Large intestine (tissue), 3 donors: ENCODE data around the gene EDEM2. TPM values are rescaled to one million over a fixed set of nuclear protein-coding genes. Genes with fewer than 3 reads are reported as not detected.
"Not testable (repeated sequence)": the region's sequence is repeated elsewhere in the genome, so short reads cannot be mapped to it uniquely, and the experiment has no call there.

Experiments used
- DNase-seq, 2 donors: peaks; one replicate each; pipeline versions ENCODE4 v3.0.0 to v3.0.0-alpha.2; 2013
- H3K27ac ChIP-seq: one replicate; pipeline ENCODE4 v1.5.1; 2013; ENCODE audit warnings: low read length
- H3K27me3 ChIP-seq: 2 replicates; pipeline ENCODE4 v1.6.1; 2013; ENCODE audit warnings: low read length; ENCODE audit not compliant: control insufficient read depth, insufficient read depth
- H3K36me3 ChIP-seq: 2 replicates; pipeline ENCODE4 v1.6.1; 2013; ENCODE audit warnings: low read length; ENCODE audit not compliant: control insufficient read depth, insufficient read depth
- H3K4me1 ChIP-seq: one replicate; pipeline ENCODE4 v1.6.1; 2013; ENCODE audit warnings: low read length; ENCODE audit not compliant: control insufficient read depth, insufficient read depth
- H3K4me3 ChIP-seq: one replicate; pipeline ENCODE4 v1.5.1; 2013; ENCODE audit warnings: low read length
- H3K9me3 ChIP-seq: one replicate; pipeline ENCODE4 v1.6.1; 2013; ENCODE audit warnings: mild to moderate bottlenecking, low read depth, low read length, moderate library complexity; ENCODE audit not compliant: control insufficient read depth
- WGBS: methylation state at CpG from one replicate; pipeline ENCODE4 v1.1.5; 2013; ENCODE audit warnings: low lambda C conversion rate; ENCODE audit not compliant: insufficient coverage; 5-methylcytosine and 5-hydroxymethylcytosine counted together
- polyA plus RNA-seq: library from polyadenylated mRNA; unstranded; fragments of 120-200 nt; gene quantifications from one replicate; pipeline ENCODE4 v1.2.1, GENCODE V29; 2013

Gene EDEM2
- polyA plus RNA-seq, 1 donor = 18.6 TPM

- DNase-seq = no peak
- Histone ChIP-seq H3K4me1 (peaks cover 9% of the 10 kb centered on the region), H3K36me3 (no peaks in the 10 kb centered on the region), H3K27me3 (no peaks in the 10 kb centered on the region), H3K9me3 (peaks cover 3% of the 10 kb centered on the region), H3K4me3 (no peak overlapping the region), H3K27ac (no peak overlapping the region)
- 100% methylated on average over 1 of the region's 6 CpGs for WGBS
Measured at GRCh38 chr20:35150846-35151579, 3.9 kb upstream of the EDEM2 start.

DNA sequence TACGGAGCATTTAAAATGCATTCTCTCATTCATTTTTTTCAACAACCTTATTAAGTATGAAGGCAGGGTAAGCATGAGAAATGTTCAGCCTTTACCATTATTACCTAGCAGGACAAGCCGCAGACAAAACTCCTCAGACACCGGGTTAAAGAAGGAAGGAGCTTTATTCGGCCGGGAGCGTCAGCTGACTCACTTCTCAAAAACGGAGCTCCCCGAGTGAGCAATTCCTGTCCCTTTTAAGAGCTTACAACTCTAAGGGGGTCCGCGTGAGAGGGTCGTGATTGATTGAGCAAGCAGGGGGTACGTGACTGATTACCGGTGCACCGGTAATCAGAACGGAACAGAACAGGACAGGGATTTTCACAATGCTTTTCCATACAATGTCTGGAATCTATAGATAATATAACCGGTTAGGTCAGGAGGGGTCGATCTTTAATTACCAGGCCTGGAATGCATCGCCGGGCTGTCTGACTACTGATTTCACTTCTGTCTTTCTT is 487 bp upstream of the EDEM2 start:
- H3K27me3 ChIP-seq, H3K4me1 ChIP-seq, H3K9me3 ChIP-seq, H3K36me3 ChIP-seq: not testable (repeated sequence)
- WGBS = 0% methylated on average over 1 of the region's 19 CpGs
- H3K27ac ChIP-seq = peak overlapping the region; percentile 84
- peak in 1 of 2 donors; percentile 24 for DNase-seq
- H3K4me3 ChIP-seq = peak overlapping the region; percentile 88

- Histone ChIP-seq H3K4me3 (peak overlapping the region; percentile 88), H3K36me3 (peaks cover 19% of the 10 kb centered on the region), H3K4me1 (peaks cover 9% of the 10 kb centered on the region), H3K9me3 (no peaks in the 10 kb centered on the region), H3K27ac (peak overlapping the region; percentile 84), H3K27me3 (no peaks in the 10 kb centered on the region)
- no CpG with 5 or more reads among the region's 23 CpGs for WGBS
- no peak for DNase-seq
Measured at GRCh38 chr20:35146299-35146919, 727 bp downstream of the EDEM2 start.

DNA sequence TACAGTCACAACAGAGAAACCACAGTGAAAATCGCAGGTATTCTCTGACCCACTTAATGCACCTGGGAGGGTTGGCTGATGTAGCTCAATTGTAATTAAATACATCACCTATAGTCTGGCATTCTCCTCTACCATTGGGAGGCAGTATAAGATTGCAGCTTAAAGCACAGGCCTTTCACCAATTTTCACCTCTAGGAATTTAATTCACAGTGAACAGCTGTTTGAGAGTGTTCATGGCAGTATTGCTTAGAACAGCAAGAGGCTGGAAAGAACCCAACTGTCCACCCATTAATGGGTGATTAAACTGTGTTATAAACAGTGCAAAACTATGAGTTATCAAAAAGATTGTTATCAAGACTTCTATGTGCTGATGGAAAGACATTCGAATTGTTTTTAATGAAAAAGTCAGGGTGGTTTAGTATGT is 2.0 kb downstream of the EDEM2 start:
- Histone ChIP-seq H3K36me3 (peaks cover 23% of the 10 kb centered on the region), H3K9me3 (no peaks in the 10 kb centered on the region), H3K27ac (no peak overlapping the region), H3K4me1 (peaks cover 9% of the 10 kb centered on the region), H3K27me3 (no peaks in the 10 kb centered on the region), H3K4me3 (no peak overlapping the region)
- peak in 1 of 2 donors; percentile 48 for DNase-seq
- WGBS = 80% methylated on average over 1 of the region's 2 CpGs

GRCh38 chr20:35144694-35145093 is 2.4 kb downstream of the EDEM2 start:
- Histone ChIP-seq H3K4me3 (no peak overlapping the region), H3K9me3 (no peaks in the 10 kb centered on the region), H3K36me3 (peaks cover 25% of the 10 kb centered on the region), H3K27me3 (no peaks in the 10 kb centered on the region), H3K27ac (no peak overlapping the region), H3K4me1 (peaks cover 9% of the 10 kb centered on the region)
- 94% methylated on average over 6 of the region's 7 CpGs for WGBS
- DNase-seq = no peak

DNA sequence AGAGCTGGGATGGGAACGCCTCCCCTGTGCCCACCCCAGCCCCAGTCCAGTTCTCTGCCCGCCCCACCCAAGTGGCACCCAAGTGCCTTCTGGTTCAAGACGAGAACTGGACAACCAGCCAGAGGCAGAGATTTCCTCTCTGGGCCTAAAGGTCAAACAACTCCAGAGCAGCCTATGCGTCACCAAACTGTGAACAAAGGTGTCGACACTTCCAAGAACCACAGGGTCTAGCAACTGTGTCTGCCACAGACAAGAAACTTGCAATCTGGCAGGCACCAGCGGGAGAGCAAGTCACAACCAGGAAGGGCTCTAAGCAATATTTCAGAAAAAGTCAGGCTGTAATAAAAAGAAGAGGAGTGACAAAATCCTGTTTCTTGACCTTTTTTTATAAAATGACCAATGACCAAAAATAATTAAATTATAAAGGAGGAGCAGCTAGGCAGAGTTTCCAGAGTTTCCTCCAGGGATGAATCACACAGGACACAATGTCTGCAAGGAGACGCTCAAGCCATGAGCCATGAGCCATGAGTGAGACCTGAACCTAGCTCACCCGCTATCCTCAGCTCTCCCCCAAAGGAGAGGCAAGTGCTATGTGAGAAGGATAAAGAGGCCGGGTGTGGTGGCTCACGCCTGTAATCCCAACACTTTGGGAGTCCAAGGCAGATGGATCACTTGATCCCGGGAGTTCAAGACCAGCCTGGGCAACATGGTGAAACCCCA is 11.1 kb downstream of the EDEM2 start:
- no peak for DNase-seq
- Histone ChIP-seq H3K36me3 (peaks cover 64% of the 10 kb centered on the region), H3K4me1 (no peaks in the 10 kb centered on the region), H3K4me3 (no peak overlapping the region), H3K9me3 (no peaks in the 10 kb centered on the region), H3K27me3 (no peaks in the 10 kb centered on the region), H3K27ac (no peak overlapping the region)
- no CpG with 5 or more reads among the region's 11 CpGs for WGBS

DNA sequence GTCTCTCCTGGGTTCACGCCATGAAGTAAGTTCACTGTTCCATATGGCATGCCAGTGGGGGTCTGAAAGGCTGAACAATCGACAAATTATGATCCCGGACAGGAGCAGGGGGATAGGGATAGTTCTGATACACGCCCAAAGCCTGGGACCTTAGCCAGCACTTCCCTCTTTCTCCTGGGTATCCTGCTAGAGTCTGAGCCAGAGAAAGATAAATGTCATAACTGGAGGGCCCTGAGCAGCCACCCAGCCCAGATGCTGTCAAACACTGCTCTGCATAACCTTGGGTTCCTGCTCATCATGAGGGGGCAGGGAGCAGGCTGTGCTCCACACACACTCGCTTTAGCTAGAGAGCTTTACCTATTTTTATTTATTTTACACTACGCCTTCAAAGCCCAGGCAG is 12.3 kb downstream of the EDEM2 start:
- H3K27ac ChIP-seq = no peak overlapping the region
- no peaks in the 10 kb centered on the region for H3K9me3 ChIP-seq
- no peaks in the 10 kb centered on the region for H3K4me1 ChIP-seq
- no peak overlapping the region for H3K4me3 ChIP-seq
- no peaks in the 10 kb centered on the region for H3K27me3 ChIP-seq
- no CpG with 5 or more reads among the region's 6 CpGs for WGBS
- H3K36me3 ChIP-seq = peaks cover 67% of the 10 kb centered on the region
- DNase-seq = no peak

GRCh38 chr20:35134472-35134871 is 12.7 kb downstream of the EDEM2 start:
- Histone ChIP-seq H3K27me3 (no peaks in the 10 kb centered on the region), H3K9me3 (no peaks in the 10 kb centered on the region), H3K4me1 (no peaks in the 10 kb centered on the region), H3K4me3 (no peak overlapping the region), H3K27ac (no peak overlapping the region), H3K36me3 (peaks cover 68% of the 10 kb centered on the region)
- no CpG with 5 or more reads among the region's 9 CpGs for WGBS
- no peak for DNase-seq

GRCh38 chr20:35133735-35134134 is 13.4 kb downstream of the EDEM2 start:
- DNase-seq = no peak
- no peak overlapping the region for H3K4me3 ChIP-seq
- peaks cover 66% of the 10 kb centered on the region for H3K36me3 ChIP-seq
- no peak overlapping the region for H3K27ac ChIP-seq
- no peaks in the 10 kb centered on the region for H3K9me3 ChIP-seq
- H3K4me1 ChIP-seq = no peaks in the 10 kb centered on the region
- H3K27me3 ChIP-seq = no peaks in the 10 kb centered on the region
- no CpG with 5 or more reads among the region's 5 CpGs for WGBS

- Histone ChIP-seq H3K4me1 (no peaks in the 10 kb centered on the region), H3K4me3 (no peak overlapping the region), H3K36me3 (peaks cover 64% of the 10 kb centered on the region), H3K27ac (no peak overlapping the region), H3K27me3 (no peaks in the 10 kb centered on the region), H3K9me3 (no peaks in the 10 kb centered on the region)
- no CpG with 5 or more reads among the region's 5 CpGs for WGBS
- DNase-seq = no peak
Measured at GRCh38 chr20:35133031-35133430, 14.1 kb downstream of the EDEM2 start.
